Measurements from ENCODE around the gene PPIL4.

- TF ChIP-seq, protein P1, sequence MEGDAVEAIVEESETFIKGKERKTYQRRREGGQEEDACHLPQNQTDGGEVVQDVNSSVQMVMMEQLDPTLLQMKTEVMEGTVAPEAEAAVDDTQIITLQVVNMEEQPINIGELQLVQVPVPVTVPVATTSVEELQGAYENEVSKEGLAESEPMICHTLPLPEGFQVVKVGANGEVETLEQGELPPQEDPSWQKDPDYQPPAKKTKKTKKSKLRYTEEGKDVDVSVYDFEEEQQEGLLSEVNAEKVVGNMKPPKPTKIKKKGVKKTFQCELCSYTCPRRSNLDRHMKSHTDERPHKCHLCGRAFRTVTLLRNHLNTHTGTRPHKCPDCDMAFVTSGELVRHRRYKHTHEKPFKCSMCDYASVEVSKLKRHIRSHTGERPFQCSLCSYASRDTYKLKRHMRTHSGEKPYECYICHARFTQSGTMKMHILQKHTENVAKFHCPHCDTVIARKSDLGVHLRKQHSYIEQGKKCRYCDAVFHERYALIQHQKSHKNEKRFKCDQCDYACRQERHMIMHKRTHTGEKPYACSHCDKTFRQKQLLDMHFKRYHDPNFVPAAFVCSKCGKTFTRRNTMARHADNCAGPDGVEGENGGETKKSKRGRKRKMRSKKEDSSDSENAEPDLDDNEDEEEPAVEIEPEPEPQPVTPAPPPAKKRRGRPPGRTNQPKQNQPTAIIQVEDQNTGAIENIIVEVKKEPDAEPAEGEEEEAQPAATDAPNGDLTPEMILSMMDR (IDR thresholded peaks at IDR 0.05), result no peak
- no peak for TF ChIP-seq EP300 (IDR thresholded peaks at IDR 0.05)
Measured at GRCh38 chr6:149470948-149471347, 74.9 kb downstream of the PPIL4 start.

All from sigmoid colon (tissue), 4 donors.